ENCODE measurements around the gene ENTPD5.
A peak's percentile ranks its signal among the peaks of the same experiment; 100 is the strongest.

Gene ENTPD5, protein sequence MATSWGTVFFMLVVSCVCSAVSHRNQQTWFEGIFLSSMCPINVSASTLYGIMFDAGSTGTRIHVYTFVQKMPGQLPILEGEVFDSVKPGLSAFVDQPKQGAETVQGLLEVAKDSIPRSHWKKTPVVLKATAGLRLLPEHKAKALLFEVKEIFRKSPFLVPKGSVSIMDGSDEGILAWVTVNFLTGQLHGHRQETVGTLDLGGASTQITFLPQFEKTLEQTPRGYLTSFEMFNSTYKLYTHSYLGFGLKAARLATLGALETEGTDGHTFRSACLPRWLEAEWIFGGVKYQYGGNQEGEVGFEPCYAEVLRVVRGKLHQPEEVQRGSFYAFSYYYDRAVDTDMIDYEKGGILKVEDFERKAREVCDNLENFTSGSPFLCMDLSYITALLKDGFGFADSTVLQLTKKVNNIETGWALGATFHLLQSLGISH

GRCh38 chr14:74018586-74019407 is at the start of gene ENTPD5, which contains the start of gene BBOF1:
TSS of gene ENTPD5 (minus strand) at chr14:74019288. CDS start at chr14:73988102, 31,186 bp downstream.
TSS of gene BBOF1 (plus strand) at chr14:74019349. CDS start at chr14:74019479, 130 bp downstream.
- DNase-seq: peak; percentile 81

- no peak for DNase-seq
These were observed 46.9 kb upstream of the ENTPD5 start for GRCh38 chr14:74065746-74066575.

DNA sequence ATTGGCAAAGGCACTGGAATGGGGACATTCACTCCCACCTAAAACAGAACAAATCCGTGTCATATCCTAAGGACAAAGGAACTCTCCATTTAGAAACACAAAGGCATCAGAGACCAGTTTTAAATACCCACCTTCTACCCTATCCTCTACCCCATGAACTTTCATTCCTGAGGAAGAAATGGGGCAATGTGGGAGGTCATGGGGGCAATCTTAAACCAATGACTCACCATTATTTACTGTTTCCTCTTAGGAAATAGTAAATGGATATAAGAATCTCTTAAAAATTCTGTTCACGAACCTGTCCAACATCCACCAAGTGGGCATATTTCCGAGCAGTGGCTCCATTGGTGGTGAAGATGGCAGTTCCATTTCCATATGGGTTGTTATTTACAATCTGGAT is 45.8 kb upstream of the ENTPD5 start:
- DNase-seq: no peak

DNA sequence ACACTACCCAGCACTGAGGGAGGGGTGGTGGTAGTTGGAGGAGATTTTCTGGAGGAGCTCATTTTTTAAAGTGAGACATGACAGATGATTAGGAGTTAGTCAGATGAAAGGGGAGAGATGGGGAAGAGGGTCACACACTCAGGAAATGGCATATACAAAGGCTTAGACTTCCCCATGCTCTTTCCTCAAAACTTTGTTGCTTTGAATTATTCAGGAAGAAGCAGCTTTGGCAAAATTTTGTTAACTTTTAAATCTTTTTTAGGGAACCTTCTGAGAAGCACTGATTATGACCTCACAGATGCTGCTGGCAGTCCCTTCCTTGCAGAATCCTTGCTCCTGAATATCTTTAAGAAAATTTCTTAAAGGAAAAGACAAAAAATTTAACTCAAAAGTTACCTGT is 45.3 kb upstream of the ENTPD5 start:
- no peak for DNase-seq

- DNase-seq: no peak
These were observed 43.7 kb upstream of the ENTPD5 start for GRCh38 chr14:74062809-74063150.

DNA sequence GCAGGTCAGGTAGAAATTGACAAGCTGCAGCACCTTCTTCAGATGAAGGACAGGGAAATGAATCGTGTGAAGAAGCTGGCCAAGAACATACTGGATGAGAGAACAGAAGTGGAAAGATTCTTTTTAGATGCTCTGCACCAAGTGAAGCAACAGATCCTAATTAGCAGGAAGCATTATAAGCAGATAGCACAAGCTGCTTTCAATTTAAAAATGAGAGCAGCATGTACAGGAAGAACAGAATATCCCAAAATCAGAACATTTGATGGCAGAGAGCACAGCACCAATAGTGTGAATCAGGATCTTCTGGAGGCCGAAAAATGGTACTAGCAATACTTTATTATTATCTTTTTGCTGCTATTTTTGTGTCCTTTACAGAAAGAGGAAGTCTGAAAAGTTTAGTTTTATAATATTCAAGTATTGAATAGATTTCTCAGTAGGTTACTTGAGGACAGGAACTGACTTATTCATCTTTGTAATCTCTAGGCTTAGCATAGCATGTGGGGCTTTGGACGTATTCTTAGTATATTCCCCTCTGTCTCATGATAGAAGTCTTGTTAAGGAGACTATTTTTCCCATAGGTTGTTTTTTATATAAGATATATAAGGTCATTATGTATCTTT is 30.9 kb upstream of the ENTPD5 start:
- no peak for DNase-seq

DNA sequence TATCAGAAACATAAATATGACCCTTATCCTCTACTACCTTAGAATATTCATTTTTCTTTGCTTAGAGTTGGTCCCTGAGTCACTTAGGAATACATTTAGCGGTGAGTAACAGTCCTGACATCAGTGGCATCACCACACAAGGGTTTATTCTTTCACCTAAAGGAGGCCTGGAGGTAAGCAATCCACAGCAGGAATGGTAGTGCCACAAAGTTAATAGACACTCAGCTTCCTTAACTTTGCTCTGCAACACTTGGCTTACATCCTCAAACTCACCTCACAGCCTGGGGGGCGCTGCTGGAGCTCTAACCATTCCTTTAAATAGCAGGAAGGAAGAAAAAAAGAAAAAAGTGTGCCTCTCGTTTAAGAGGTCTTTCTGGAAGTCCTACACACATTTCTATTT is 29.2 kb upstream of the ENTPD5 start:
- DNase-seq: no peak

- no peak for DNase-seq
These were observed 26.4 kb upstream of the ENTPD5 start for GRCh38 chr14:74045522-74045921.

GRCh38 chr14:74042296-74042695 is 23.2 kb upstream of the ENTPD5 start:
- DNase-seq: no peak

- no peak for DNase-seq
These were observed 19.2 kb upstream of the ENTPD5 start for GRCh38 chr14:74038020-74038859.

- no peak for DNase-seq
These were observed 16.5 kb upstream of the ENTPD5 start for GRCh38 chr14:74035556-74035955.

DNA sequence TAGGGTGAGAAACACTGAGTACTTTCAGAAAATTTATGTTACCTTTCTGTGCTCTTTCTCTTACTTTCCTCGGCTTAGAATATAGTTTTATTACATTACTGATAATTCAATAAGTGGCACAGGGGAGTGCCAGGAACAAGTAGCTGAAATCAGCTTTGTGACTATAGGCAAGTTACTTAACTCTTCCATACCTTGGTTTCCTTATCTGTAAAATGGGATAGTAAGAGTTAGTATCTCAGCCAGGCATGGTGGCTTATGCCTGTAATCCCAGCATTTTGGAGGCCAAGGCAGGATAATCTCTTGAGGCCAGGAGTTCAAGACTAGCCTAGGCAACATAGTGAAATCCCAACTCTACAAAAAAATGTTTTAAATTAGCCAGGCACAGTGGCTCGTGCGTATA is 15.5 kb upstream of the ENTPD5 start:
- DNase-seq: no peak

DNA sequence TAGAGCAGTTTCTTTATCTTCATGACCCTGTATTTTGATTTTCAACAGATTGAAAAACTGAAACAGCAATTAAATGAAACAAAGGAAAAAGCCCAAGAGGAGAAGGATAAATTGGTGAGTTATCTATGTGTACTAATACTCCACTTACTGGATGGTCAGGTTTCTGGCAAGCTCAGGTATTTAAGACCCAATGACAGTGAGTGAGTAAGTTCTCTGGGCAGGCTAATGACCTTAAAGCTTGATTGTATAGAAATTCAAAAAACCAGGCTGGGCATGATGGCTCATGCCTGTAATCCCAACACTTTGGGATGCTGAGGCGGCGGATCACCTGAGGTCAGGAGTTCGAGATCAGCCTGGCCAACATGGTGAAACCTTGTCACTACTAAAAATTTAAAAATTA is 10.0 kb upstream of the ENTPD5 start:
- DNase-seq: no peak

DNA sequence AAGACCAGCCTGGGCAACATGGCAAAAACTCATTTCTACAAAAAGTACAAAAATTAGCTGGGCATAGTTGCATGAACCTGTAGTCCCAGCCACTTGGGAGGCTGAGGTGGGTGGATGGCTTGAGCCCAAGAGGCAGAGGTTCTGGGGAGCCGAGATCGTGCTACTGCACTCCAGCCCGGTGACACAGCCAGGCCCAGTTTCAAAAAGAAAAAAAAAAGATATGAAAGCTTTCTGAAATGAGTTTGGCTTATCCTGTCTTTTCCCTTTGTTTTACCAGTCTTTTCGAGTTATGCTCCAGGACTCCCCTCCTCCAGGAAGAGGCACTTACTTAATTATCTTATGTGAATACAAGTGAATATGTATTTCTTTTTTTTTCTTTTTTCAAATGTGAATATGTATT is 3.3 kb upstream of the ENTPD5 start:
- no peak for DNase-seq

GRCh38 chr14:74019408-74020137 is 485 bp upstream of the ENTPD5 start:
- DNase-seq: no peak

GRCh38 chr14:74018174-74018585 is 908 bp downstream of the ENTPD5 start:
- DNase-seq: no peak

- DNase-seq: no peak
These were observed 3.1 kb downstream of the ENTPD5 start for GRCh38 chr14:74015963-74016362.

- DNase-seq: no peak
These were observed 3.9 kb downstream of the ENTPD5 start for GRCh38 chr14:74015176-74015575.

DNA sequence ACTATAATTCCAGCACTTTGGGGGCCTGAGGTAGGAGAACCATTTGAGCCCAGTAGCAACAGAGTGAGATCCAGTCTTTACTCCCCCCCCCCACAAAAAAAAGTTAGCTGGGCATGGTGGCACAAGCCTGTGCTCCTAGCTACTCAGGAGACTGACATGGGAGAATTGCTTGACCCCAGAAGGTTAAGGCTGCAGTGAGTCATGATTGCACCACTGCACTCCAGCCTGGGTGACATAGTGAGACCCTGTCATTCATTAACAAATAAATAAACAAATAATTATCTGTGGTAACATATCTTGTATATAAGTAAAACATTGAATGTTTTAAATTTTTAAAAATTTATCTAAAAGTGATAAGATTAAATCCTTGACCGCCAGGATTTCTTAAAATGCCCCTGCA is 4.8 kb downstream of the ENTPD5 start:
- no peak for DNase-seq

DNA sequence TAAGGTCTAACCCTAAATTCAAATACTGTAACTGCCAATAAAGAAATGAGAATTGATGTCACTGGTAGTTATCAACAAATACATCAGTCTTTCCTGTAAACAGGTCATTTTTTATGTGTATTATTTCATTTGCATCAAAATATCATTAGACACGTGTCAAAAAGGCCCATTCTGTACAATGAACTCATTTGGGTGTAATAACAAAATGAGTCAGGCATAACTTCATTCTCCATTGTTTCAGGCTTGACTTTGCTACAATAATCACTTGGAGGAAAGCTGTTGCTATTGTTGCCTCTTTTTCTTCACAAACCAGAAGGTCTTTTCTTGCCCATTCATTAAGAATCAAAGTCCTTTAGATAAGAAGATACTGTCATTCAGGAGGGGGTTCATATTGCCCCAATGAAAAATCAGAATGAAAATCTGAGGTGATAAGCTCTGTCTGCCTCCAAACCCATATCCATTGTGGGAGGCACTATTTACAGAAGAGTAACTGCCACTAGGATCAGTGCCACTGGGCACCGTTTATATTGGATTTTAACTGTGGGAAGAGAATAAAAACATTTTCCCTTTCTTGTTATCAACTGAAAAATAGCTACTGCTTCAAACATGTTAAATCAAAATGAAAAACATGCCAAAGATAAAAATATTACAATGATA is 10.1 kb downstream of the ENTPD5 start:
- no peak for DNase-seq

Measured in stimulated activated naive CD4-positive, alpha-beta T cell treated with Interleukin-2 at 50 U/mL for 16 hours (primary cell).